SU-DHL-6 (cell line): ENCODE results near the gene SDC3.
"Not testable (repeated sequence)": the region's sequence is repeated elsewhere in the genome, so short reads cannot be mapped to it uniquely, and the experiment has no call there.

Source experiments
- H2AFZ ChIP-seq: fragments of 200-600 bp; sonication (generic); 2 replicates; pipeline ENCODE4 v1.6.1; 2014; ENCODE audit warnings: low read depth, mild to moderate bottlenecking, moderate library complexity, mixed read lengths, antibody characterized with exemption, low read length; ENCODE audit not compliant: severe bottlenecking
- H3F3A ChIP-seq: fragments of 200-600 bp; shearing (Covaris generic); 2 replicates; pipeline ENCODE4 v1.6.0; 2016; ENCODE audit warnings: antibody characterized with exemption, mild to moderate bottlenecking; ENCODE audit not compliant: insufficient read depth
- H3K27ac ChIP-seq: fragments of 200-600 bp; sonication (generic); 2 replicates; pipeline ENCODE4 v1.5.1; 2016; ENCODE audit warnings: low read depth, mild to moderate bottlenecking, low read length, moderate library complexity, mixed read lengths
- H3K27me3 ChIP-seq: fragments of 200-600 bp; sonication (generic), shearing (Covaris generic); 2 replicates; pipeline ENCODE4 v1.6.0; 2014; ENCODE audit warnings: mild to moderate bottlenecking, low read length
- H3K36me3 ChIP-seq: fragments of 200-600 bp; sonication (generic); 2 replicates; pipeline ENCODE4 v1.6.1; 2014; ENCODE audit warnings: mild to moderate bottlenecking, low read length, mixed read lengths
- H3K4me2 ChIP-seq: fragments of 300-600, 200-600 bp; shearing (Covaris generic), sonication (generic); 2 replicates; pipeline ENCODE4 v1.6.0; 2014; ENCODE audit warnings: low read length, low read depth, mild to moderate bottlenecking; ENCODE audit not compliant: poor library complexity, severe bottlenecking
- H3K4me3 ChIP-seq: fragments of 200-600 bp; sonication (generic); 2 replicates; pipeline ENCODE4 v1.5.1; 2014; ENCODE audit warnings: antibody characterized with exemption, low read length, mild to moderate bottlenecking, mixed read lengths; ENCODE audit not compliant: insufficient read depth, poor library complexity, severe bottlenecking
- H3K79me2 ChIP-seq: fragments of 200-600 bp; sonication (generic); 2 replicates; pipeline ENCODE4 v1.6.1; 2014; ENCODE audit warnings: mild to moderate bottlenecking, low read length, moderate library complexity; ENCODE audit not compliant: insufficient read depth
- H3K9ac ChIP-seq: fragments of 200-600 bp; sonication (generic); 2 replicates; pipeline ENCODE4 v1.7.0; 2014; ENCODE audit warnings: mild to moderate bottlenecking, low read length
- H3K9me2 ChIP-seq: fragments of 200-600 bp; sonication (generic); replicated peaks from 2 replicates; pipeline ENCODE4 v1.6.1; 2014; ENCODE audit warnings: low read length; ENCODE audit not compliant: insufficient read depth
- H3K9me3 ChIP-seq: fragments of 200-600 bp; sonication (generic); 2 replicates; pipeline ENCODE4 v1.6.1; 2014; ENCODE audit warnings: low read length, mixed read lengths; ENCODE audit not compliant: insufficient read depth
- H4K20me1 ChIP-seq: fragments of 200-600 bp; sonication (generic); 2 replicates; pipeline ENCODE4 v1.6.1; 2014; ENCODE audit warnings: low read depth, mild to moderate bottlenecking, antibody characterized with exemption, low read length, moderate library complexity, mixed read lengths
- EZH2phosphoT487 ChIP-seq: fragments of 200-600 bp; sonication (generic), shearing (Covaris generic); conservative IDR thresholded peaks from 2 replicates; pipeline ENCODE4 v1.6.1; 2018; ENCODE audit warnings: mild to moderate bottlenecking, antibody characterized with exemption, low read length, moderate library complexity, mixed read lengths
- TF ChIP-seq, protein P1 (sequence below): fragments of 200-600 bp; sonication (generic); IDR thresholded peaks from one replicate; pipeline ENCODE4 v1.5.1; 2017; ENCODE audit warnings: antibody characterized with exemption, mild to moderate bottlenecking, low read length, moderate library complexity; ENCODE audit not compliant: insufficient read depth, poor library complexity, severe bottlenecking

Gene SDC3

GRCh38 chr1:30940541-30940940 is 32.0 kb upstream of the SDC3 start:
- H3K4me3 ChIP-seq = no peak overlapping the region
- no peak overlapping the region for H3K4me2 ChIP-seq
- peaks cover 6% of the 10 kb centered on the region; the same call in 1 of the 2 replicates for H3F3A ChIP-seq
- no peak overlapping the region for H3K9ac ChIP-seq
- no peaks in the 10 kb centered on the region for H4K20me1 ChIP-seq
- no peaks in the 10 kb centered on the region for H3K9me2 ChIP-seq
- no peak overlapping the region for H2AFZ ChIP-seq
- no peaks in the 10 kb centered on the region for H3K27me3 ChIP-seq
- no peak overlapping the region for H3K27ac ChIP-seq
- peaks cover 42% of the 10 kb centered on the region for H3K36me3 ChIP-seq
- no peaks in the 10 kb centered on the region for H3K9me3 ChIP-seq
- H3K79me2 ChIP-seq = no peaks in the 10 kb centered on the region
- no peak for TF ChIP-seq EZH2phosphoT487
- TF ChIP-seq, protein P1, sequence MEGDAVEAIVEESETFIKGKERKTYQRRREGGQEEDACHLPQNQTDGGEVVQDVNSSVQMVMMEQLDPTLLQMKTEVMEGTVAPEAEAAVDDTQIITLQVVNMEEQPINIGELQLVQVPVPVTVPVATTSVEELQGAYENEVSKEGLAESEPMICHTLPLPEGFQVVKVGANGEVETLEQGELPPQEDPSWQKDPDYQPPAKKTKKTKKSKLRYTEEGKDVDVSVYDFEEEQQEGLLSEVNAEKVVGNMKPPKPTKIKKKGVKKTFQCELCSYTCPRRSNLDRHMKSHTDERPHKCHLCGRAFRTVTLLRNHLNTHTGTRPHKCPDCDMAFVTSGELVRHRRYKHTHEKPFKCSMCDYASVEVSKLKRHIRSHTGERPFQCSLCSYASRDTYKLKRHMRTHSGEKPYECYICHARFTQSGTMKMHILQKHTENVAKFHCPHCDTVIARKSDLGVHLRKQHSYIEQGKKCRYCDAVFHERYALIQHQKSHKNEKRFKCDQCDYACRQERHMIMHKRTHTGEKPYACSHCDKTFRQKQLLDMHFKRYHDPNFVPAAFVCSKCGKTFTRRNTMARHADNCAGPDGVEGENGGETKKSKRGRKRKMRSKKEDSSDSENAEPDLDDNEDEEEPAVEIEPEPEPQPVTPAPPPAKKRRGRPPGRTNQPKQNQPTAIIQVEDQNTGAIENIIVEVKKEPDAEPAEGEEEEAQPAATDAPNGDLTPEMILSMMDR = no peak

DNA sequence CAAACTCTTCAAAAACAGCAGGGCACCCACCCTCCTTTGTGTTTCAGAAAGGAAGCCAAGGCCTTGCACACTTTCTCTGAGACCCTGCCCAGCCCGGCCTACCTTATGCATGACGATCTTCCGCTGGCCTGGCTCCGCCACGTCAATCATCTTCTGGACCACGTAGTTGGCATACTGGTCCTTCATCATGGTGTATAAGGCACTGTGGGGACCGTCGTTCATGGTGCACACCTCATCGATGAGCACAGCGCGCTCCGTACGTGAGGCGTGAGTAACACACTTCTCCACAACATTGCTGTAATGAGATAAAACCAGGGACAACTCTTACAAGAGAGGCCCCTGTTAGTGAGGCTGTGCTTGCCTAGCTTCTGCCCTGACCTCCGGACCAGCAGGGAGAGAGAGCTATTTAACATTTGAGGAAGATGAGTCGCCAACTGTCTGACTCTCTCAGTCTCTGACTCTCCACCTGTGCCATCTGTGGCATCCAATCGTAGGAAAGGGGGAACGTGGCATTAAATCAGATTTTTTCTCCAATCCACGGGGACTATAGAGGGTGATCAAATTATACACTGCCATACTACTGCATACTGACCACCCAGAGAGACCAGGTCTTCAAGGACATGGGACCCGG is 28.1 kb upstream of the SDC3 start:
- H2AFZ ChIP-seq = no peak overlapping the region
- no peaks in the 10 kb centered on the region for H3K9me3 ChIP-seq
- no peak overlapping the region for H3K9ac ChIP-seq
- 0 out of 2 replicates have a peak, but pooled peaks cover 4% of the 10 kb centered on the region for H4K20me1 ChIP-seq
- TF ChIP-seq, protein P1 = no peak
- TF ChIP-seq EZH2phosphoT487 = no peak
- no peaks in the 10 kb centered on the region for H3K79me2 ChIP-seq
- H3K4me2 ChIP-seq = no peak overlapping the region
- peaks cover 13% of the 10 kb centered on the region; the same call in 1 of the 2 replicates for H3F3A ChIP-seq
- H3K27ac ChIP-seq = no peak overlapping the region
- peaks cover 26% of the 10 kb centered on the region; the same call in 1 of the 2 replicates for H3K36me3 ChIP-seq
- H3K9me2 ChIP-seq = no peaks in the 10 kb centered on the region
- no peak overlapping the region for H3K4me3 ChIP-seq
- H3K27me3 ChIP-seq = no peaks in the 10 kb centered on the region

DNA sequence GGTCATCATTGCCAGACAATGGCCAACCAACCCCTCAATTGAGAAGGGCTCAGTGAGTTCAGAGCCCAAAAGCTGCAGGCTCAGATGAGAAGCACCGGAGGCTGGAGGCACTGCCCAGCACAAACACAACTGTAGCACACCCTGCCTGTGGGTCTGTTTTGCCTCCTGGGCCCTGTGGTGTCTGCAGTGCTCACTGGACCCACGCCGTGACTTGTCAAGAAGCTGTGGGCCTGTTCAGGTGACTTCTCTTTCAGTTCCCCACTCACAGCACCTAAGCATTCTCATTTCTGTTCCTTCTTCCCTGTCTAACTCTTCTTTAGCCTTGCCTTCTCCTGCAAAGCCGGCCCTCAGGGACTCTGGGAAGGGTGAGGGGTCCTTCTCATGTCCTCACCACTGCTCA is 27.2 kb upstream of the SDC3 start:
- not testable (repeated sequence) for H2AFZ ChIP-seq, H3K4me2 ChIP-seq, H3K4me3 ChIP-seq, H4K20me1 ChIP-seq, H3F3A ChIP-seq, H3K79me2 ChIP-seq, H3K9me2 ChIP-seq, H3K9me3 ChIP-seq, H3K27ac ChIP-seq, H3K27me3 ChIP-seq, H3K9ac ChIP-seq
- peaks cover 17% of the 10 kb centered on the region; the same call in 1 of the 2 replicates for H3K36me3 ChIP-seq

DNA sequence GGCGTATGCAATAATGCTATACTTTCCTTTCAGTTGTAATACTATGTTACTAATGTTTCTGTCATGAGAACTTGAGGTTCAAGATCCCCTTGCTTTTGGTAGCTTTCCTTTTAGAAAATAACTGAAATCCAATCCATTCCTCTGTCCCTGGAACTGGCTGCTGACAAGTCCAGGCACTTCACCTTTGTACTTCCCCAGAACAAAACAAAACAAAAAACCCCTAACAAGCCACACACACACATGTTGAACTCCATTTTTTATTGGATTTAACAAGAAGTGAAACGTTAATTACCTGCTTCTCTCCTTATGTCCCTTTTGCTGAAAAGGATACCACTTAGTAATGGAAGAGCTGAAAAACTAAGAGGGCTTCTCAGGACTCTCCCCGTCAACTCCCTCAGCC is 26.1 kb upstream of the SDC3 start:
- Histone ChIP-seq H4K20me1 (0 out of 2 replicates have a peak, but pooled peaks cover 4% of the 10 kb centered on the region), H3K9ac (no peak overlapping the region), H3K4me2 (no peak overlapping the region), H2AFZ (no peak overlapping the region), H3K36me3 (peaks cover 10% of the 10 kb centered on the region; the same call in 1 of the 2 replicates), H3K9me2 (no peaks in the 10 kb centered on the region), H3K79me2 (no peaks in the 10 kb centered on the region), H3F3A (peaks cover 13% of the 10 kb centered on the region; the same call in 1 of the 2 replicates), H3K4me3 (no peak overlapping the region), H3K27ac (no peak overlapping the region), H3K27me3 (no peaks in the 10 kb centered on the region), H3K9me3 (no peaks in the 10 kb centered on the region)
- TF ChIP-seq, protein P1 = no peak
- no peak for TF ChIP-seq EZH2phosphoT487
